GM06990 (cell line): ENCODE measurements around the gene RABL3.
"Not testable (repeated sequence)": the region's sequence is repeated elsewhere in the genome, so short reads cannot be mapped to it uniquely, and the experiment has no call there.

Experiments used
- DNase-seq: peaks from one replicate; pipeline ENCODE4 v3.0.0-alpha.2; 2011; ENCODE audit not compliant: insufficient read length; ENCODE audit errors: extremely low read depth
- H3K27me3 ChIP-seq: replicated peaks from 2 replicates; pipeline ENCODE4 v1.6.0; 2011; ENCODE audit warnings: low read length; ENCODE audit not compliant: control insufficient read depth, insufficient read depth
- H3K36me3 ChIP-seq: 2 replicates; pipeline ENCODE4 v1.5.1; 2011; ENCODE audit warnings: low read length; ENCODE audit not compliant: control insufficient read depth, insufficient read depth
- H3K4me3 ChIP-seq: replicated peaks from 2 replicates; pipeline ENCODE4 v1.5.1; 2011; ENCODE audit warnings: low read depth, mild to moderate bottlenecking, control low read depth, low read length
- TF ChIP-seq, protein P1 (sequence below): IDR thresholded peaks from 2 replicates; pipeline ENCODE4 v1.5.1; 2011; ENCODE audit warnings: low read length, control low read depth, mild to moderate bottlenecking, inconsistent platforms; ENCODE audit not compliant: insufficient read depth, poor library complexity, severe bottlenecking

RABL3 gene, protein sequence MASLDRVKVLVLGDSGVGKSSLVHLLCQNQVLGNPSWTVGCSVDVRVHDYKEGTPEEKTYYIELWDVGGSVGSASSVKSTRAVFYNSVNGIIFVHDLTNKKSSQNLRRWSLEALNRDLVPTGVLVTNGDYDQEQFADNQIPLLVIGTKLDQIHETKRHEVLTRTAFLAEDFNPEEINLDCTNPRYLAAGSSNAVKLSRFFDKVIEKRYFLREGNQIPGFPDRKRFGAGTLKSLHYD

GRCh38 chr3:120742198-120742848 lies at the start of gene RABL3, which contains the start of gene GTF2E1:
Gene RABL3, minus strand, starts transcription at chr3:120742516. Its CDS starts 9 bp downstream, at chr3:120742507.
Gene GTF2E1, plus strand, starts transcription at chr3:120742744. Its CDS starts 7,809 bp downstream, at chr3:120750553.
- no peaks in the 10 kb centered on the region; the same call in 1 of the 2 replicates for H3K36me3 ChIP-seq
- H3K27me3 ChIP-seq: no peaks in the 10 kb centered on the region
- peak; percentile 91 for DNase-seq
- peak within 1 kb of the TSS; percentile 94 for H3K4me3 ChIP-seq
- TF ChIP-seq, protein P1, sequence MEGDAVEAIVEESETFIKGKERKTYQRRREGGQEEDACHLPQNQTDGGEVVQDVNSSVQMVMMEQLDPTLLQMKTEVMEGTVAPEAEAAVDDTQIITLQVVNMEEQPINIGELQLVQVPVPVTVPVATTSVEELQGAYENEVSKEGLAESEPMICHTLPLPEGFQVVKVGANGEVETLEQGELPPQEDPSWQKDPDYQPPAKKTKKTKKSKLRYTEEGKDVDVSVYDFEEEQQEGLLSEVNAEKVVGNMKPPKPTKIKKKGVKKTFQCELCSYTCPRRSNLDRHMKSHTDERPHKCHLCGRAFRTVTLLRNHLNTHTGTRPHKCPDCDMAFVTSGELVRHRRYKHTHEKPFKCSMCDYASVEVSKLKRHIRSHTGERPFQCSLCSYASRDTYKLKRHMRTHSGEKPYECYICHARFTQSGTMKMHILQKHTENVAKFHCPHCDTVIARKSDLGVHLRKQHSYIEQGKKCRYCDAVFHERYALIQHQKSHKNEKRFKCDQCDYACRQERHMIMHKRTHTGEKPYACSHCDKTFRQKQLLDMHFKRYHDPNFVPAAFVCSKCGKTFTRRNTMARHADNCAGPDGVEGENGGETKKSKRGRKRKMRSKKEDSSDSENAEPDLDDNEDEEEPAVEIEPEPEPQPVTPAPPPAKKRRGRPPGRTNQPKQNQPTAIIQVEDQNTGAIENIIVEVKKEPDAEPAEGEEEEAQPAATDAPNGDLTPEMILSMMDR: no peak

GRCh38 chr3:120791913-120792312 lies 49.6 kb upstream of the RABL3 start:
- no peaks in the 10 kb centered on the region for H3K36me3 ChIP-seq
- H3K4me3 ChIP-seq: no peak overlapping the region
- no peaks in the 10 kb centered on the region for H3K27me3 ChIP-seq
- TF ChIP-seq, protein P1: no peak
- no peak for DNase-seq

GRCh38 chr3:120791010-120791409 lies 48.7 kb upstream of the RABL3 start:
- Histone ChIP-seq H3K27me3 (no peaks in the 10 kb centered on the region), H3K4me3 (no peak overlapping the region), H3K36me3 (no peaks in the 10 kb centered on the region)
- TF ChIP-seq, protein P1: no peak
- no peak for DNase-seq

DNA sequence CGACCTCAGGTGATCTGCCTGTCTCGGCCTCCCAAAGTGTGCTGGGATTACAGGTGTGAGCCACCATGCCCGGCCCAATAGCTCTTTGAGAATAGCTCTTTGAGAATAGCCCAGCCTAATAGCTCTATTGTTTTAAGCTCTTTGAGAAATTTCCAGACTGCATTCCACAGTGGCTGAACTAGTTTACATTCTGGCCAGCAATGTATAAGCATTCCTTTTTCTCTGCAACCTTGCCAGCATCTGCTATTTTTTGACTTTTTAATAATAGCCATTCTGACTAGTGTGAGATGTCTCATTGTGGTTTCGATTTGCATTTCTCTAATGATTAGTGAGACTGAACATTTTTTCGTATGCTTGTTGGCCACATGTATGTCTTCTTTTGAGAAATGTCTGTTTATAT lies 43.5 kb upstream of the RABL3 start:
- DNase-seq, H3K4me3 ChIP-seq, H3K27me3 ChIP-seq, H3K36me3 ChIP-seq: not testable (repeated sequence)

DNA sequence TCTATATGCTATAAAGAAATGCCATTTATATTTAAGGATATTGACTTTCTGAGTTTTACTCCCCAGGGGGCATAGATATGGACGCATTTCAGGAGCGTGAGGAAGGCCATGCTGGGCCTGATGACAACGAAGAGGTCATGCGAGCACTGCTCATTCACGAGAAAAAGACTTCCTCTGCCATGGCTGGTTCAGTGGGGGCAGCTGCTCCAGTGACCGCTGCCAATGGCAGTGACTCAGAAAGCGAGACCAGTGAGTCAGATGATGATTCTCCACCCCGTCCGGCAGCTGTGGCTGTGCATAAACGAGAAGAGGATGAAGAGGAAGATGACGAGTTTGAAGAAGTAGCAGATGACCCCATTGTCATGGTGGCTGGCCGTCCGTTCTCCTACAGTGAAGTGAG lies 38.7 kb upstream of the RABL3 start:
- Histone ChIP-seq H3K4me3 (no peak overlapping the region; the same call in 1 of the 2 replicates), H3K27me3 (no peaks in the 10 kb centered on the region), H3K36me3 (peaks cover 5% of the 10 kb centered on the region)
- peak; percentile 70 for DNase-seq
- TF ChIP-seq, protein P1: no peak

GRCh38 chr3:120778776-120779175 lies 36.5 kb upstream of the RABL3 start:
- no peak for DNase-seq
- H3K27me3 ChIP-seq: no peaks in the 10 kb centered on the region
- peaks cover 5% of the 10 kb centered on the region for H3K36me3 ChIP-seq
- TF ChIP-seq, protein P1: no peak
- no peak overlapping the region for H3K4me3 ChIP-seq
